ENCODE data around the gene NFYA.

GRCh38 chr6:41049955-41050354, 22.8 kb upstream of the NFYA start:
- TF ChIP-seq CTCF (IDR thresholded peaks at IDR 0.05; ENCODE audit: poor library complexity), result no peak
- no peak for TF ChIP-seq EZH2phosphoT487 (IDR thresholded peaks at IDR 0.05; ENCODE audit: low read depth, severe bottlenecking, unreplicated experiment)
- TF ChIP-seq EZH2 (IDR thresholded peaks at IDR 0.05; ENCODE audit: borderline replicate concordance), result no peak

Data from hepatocyte (in vitro differentiated cells).